ENCODE data around the gene CCNB2.
"Not testable (repeated sequence)": the region's sequence is repeated elsewhere in the genome, so short reads cannot be mapped to it uniquely, and the experiment has no call there.

CCNB2 gene

GRCh38 chr15:59137566-59137965 lies 32.6 kb downstream of the CCNB2 start:
- DNase-seq: no peak

GRCh38 chr15:59138243-59138642 lies 33.3 kb downstream of the CCNB2 start:
- no peak for DNase-seq

DNA sequence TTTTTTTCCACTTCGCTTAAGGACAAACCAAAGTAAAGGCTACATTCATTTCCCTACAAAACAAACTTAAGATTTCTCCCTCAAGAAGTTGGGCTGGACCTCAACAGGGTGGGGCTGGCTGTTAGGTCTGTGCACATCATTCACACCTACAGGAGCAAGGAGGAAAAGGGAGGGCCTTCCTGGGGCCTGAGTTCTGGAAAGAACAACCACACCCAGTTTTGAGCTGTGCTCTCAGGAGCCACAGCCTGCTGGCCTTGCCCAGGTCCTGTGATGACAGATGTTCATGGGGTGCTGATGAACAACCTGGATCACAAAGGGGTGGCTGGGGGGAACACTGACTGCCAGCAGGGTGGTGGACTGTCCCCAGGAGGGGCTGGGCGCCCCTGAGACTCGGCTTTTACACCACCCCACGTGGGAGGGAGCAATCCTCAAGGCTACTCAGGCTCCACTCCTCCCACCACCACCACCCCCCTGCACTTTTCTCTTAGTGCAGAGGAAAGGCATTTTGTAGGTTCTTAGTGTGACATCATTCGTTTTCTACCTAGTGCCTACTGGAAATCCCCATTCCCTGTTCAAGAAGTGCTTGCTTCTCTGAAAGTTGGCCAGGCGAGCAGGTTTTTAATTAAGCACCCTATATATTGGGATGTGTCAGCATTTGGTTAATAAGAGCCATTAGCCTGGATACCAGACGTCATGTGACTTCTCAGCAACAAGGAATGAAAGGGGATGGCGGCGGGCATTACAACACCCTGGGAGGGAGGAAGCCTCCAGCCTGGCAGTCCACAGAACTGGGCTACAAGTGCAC lies 35.7 kb downstream of the CCNB2 start:
- DNase-seq: no peak

DNA sequence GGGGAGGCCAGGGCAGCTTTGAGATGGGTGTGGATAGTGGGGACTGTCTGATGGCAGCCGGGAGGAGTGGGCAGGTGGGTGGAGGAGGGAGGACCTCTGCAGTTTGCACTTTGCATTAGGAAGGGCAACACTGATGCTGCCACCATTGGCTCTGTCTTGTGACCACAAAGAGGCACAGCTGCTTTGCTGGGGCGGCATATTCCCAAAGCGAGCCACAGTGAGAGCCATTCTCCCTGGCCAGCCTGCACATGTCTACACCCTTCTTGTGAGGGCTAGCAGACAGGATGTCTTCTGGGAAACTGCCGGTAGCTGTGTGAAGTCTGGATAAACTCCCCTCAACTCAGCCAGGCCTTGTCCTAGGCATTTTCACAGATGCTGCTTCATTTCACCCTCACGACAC lies 38.3 kb downstream of the CCNB2 start:
- DNase-seq: no peak

DNA sequence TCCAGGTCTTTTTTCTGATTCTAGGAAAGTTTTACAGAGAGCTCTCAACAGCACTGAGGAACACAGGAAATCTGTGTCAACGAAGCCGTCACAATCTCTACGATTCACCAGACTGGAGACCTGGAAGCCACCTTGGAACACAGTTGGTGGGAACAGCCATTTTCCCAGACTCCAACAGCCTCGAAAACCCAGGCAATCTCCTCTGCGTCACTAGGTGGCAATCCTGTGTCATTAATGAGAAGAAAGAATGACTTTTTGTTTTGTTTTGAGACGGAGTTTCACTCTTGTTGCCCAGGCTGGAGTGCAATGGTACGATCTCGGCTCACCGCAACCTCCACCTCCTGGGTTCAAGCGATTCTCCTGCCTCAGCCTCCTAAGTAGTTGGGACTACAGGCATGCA lies 39.6 kb downstream of the CCNB2 start:
- not testable (repeated sequence) for DNase-seq

- DNase-seq: no peak
Observed at GRCh38 chr15:59147666-59148065, 42.7 kb downstream of the CCNB2 start.

DNA sequence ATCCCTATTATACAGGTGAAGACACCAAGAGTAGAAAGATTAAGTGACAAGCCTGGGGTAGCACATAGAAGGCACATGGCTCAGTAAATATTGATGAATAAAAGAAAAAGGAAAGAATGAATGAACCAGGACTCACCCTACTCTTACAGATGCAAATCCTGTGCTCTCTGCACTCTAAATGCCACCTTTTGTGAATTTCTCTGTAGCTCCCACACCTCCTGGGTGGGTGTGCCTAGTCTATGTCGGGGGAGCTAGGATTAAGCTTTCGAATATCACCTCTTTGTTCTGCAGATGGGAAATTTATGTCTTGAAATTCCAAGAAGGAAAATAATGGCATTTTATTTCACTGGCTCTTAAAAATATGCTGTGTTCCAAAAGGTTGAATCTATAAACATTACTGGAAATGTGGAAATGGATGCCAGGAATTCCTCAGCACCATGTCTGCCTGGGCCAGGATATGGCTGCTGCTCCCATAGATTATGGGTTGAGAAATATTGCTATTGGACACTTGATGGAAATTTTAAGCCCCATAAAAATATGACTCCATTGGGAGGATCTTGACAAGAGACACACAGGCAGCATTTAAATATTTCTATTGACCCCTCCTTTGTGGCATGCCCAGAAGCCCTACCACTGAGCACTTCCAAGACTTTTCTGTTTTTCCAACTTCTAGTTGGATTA lies 43.3 kb downstream of the CCNB2 start:
- no peak for DNase-seq

DNA sequence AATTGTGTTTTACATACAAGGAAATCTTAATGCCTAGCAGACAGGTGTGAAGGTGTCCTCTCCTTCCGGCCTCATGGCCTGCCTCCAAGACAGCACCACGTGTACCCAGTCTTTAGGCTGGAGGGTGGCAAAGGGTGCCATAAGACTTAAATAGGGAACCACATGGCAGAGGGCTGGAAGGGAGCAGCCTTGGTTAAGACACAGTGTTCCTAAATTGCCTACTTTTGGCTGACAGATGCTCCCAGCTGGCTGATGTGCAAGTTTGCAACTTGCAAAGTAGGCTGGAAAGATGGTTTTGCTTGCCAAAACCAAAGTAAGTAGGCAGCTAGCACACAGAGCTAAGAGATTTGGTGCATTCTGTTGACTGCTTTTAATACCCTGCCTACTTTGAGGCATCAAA lies 45.2 kb downstream of the CCNB2 start:
- DNase-seq: no peak

- DNase-seq: no peak
Observed at GRCh38 chr15:59152694-59153450, 47.9 kb downstream of the CCNB2 start.

GRCh38 chr15:59153466-59153865 lies 48.5 kb downstream of the CCNB2 start:
- no peak for DNase-seq

DNA sequence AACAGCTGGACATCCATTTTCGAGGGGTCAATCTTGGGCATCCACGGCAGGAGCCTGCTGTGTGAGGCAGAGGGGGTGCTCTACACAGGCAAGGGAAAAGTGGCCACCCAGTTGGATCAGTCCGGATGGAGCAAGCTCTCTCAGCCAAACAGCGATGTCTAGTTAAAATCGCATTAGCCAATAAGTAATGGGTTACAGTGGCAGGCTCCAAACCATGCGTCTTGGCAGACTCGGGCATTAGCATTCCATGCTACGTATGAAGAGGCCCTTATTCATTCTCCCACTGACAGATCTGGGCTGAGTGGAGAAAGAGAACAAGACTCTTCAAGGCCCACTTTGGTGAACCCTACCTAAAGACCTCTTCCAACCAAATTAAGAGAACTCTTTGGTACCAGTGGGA lies 49.3 kb downstream of the CCNB2 start:
- DNase-seq: no peak

GRCh38 chr15:59155431-59155830 lies 50.5 kb downstream of the CCNB2 start:
- DNase-seq: no peak

DNA sequence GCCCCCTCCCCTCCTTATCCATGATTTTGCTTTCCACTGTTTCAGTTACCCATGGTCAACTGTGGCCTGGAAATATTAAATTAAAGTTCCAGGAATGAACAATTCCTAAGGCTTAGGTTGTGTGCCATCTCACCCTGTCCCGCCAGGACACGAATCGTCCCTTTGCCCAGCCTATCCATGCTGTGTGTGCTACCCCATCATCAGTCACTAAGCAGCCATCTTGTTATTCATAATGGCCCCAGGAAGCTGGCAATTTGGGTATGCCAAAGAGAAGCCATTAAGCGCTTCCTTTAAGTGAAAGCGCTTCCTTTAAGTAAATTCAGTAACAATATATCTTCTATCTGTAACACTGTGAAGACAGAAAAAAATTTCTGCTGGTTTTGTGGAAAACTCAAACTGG lies 52.5 kb downstream of the CCNB2 start:
- no peak for DNase-seq

DNA sequence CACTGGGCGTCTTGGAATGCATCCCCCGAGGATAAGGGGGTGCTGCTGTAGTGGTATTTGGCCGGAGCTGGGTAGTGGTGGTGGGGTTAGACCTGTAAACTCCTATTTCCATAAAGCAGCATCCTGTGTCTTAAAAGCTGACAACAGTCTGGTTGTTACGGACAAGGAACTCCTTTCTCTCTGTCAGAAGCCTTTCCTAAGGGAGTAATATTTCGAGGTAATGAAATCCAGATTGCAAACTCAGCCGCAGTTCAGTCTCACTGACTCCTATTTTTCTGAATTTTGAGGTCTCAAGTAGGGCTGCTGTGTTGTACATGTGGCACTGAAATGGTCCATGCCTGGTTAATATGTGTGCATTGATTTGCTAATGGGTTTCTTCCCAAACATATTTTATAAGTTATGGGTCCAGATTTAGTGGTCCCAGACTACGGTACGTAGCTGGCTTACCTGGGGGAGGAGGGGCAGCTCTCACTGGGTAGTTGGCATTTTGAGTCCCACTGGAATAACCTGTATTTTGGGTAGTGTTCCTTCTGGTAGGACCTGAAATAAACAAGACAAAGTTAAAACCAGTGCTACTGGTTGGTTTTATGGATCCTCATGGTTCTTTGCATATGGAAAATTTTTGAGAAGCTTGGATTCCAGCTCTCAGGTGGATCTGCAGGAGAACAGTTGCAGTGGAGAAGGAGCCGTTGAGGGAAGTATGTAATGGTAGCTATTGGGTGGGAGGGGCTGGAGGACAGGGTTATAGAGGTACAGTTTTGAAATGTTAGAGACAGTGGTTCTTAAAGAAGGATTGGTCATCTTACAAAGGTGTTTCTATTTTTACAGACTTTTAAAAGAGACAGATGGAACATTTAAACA lies 53.1 kb downstream of the CCNB2 start:
- DNase-seq: no peak

DNA sequence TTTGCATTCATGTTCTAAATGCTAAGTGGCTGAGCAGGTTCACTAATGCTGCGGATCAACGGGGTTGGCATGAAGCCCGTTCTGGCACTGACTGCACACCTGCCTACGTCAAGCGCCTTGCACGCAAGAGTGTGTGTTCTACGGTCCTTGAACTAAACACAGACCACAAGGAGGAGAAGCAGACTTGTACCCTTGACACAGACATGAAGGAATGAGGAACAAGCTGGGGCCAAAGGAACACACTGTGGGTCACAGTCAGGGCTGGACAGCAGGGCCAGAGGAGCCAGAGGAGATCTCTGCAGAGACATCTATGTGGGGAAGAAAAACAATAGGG lies 53.7 kb downstream of the CCNB2 start:
- no peak for DNase-seq

DNA sequence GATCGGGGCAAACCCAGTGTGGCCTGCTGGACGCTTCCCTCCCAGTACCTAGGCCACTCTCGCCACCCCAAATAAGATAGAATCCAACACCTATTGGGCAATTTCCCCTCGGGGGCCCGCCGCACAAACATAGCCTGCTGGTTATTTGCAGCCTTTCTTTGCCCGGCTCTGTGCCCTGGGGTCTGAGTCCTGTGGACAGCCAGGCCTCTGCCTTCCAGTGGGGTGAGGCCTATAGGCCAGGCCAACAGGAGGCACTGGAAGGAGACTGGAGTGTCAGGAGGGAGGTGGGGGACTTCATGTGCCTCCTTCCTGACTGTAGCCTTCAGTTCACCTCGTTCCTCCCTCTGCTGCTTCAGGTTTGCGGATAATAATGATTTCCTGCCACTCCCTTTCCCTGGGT lies 54.3 kb downstream of the CCNB2 start:
- no peak for DNase-seq

DNA sequence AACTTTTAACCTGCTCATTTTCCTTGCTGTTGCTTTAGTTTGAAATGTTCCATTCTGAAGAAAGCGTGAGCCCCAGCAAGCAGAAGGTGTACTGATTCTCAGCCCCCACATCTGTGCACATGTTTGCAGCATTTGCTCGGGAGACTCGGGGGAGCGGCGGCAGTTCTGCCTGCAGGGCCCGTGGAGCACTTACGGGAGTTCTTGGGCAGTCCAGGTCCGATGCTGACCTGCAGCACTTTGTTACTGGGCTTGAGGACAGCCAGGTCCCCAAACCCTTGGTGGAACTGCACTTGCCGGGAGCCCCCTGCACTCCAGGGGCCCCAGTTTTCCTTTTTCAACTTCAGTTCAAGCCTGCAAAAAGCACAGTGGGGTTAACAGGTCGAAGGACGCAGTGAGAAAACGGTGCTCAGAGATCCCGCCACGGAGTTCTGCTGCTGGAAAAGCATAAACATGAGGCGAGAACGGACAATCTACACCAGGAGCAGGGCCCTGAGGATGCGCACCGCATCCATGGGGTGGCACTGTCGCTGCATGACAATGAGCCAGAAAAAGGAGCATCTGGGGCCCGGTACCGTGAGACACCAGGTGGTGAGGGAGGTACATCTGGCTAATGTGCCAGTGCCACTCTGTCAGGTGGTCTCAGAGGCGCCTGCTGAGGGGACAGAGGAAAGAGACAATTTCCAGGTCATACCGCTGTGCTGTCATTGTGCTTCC lies 56.1 kb downstream of the CCNB2 start:
- no peak for DNase-seq

GRCh38 chr15:59162080-59162479 lies 57.1 kb downstream of the CCNB2 start:
- DNase-seq: not testable (repeated sequence)

- DNase-seq: no peak
Observed at GRCh38 chr15:59165726-59166125, 60.8 kb downstream of the CCNB2 start.

DNA sequence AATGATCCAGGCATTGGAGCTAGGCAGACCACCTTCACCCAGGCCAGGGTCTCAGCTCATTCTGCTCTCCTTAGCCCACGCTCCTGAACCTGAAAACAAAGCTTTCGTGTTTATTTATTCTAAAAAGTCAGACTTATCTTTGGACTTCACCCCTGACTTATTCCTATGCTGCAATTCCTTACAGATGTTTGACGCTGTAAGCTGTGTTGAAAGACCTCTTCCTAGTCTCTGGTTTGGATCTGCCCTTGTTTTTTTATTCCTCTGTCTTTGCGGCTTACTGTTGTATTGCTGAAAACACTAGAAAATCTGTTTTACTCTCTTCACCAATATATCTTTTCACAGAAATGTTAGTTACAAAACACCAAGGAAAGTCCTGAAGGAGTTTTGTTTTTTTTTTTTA lies 61.2 kb downstream of the CCNB2 start:
- DNase-seq: no peak

GRCh38 chr15:59166601-59167265 lies 61.8 kb downstream of the CCNB2 start:
- no peak for DNase-seq

GRCh38 chr15:59168536-59168935 lies 63.6 kb downstream of the CCNB2 start:
- DNase-seq: no peak

All from GF-D8 (cell line).